IMR-90 (cell line): ENCODE measurements around the gene OGFOD2. TPM values are rescaled to one million over a fixed set of nuclear protein-coding genes. Genes with fewer than 3 reads are reported as not detected.

ENCODE experiments used
- ATAC-seq: fragments of 200-7000 bp; cut with Tn5 transposase; 2 replicates; pipeline ENCODE4 v1.9.1; 2020; ENCODE audit warnings: low read depth, mild to moderate bottlenecking, moderate library complexity
- BruUV-seq: library from RNA; stranded (reverse); fragments of 400-500 nt; replicated peaks from 2 replicates; lab custom pipeline; 2021; lab: Mats Ljungman, UMichigan
- CTCF ChIA-PET: fragments of 300-600 bp; formaldehyde crosslinking; extraction: SDS; loops from one replicate; lab custom pipeline; 2021; ENCODE audit warnings: antibody characterized with exemption; lab: Yijun Ruan, JAX
- POLR2A ChIA-PET: fragments of 300-600 bp; sonication (Branson Sonifier 250); formaldehyde crosslinking; loops from one replicate; lab custom pipeline; 2022; ENCODE audit warnings: antibody characterized with exemption; ENCODE audit not compliant: unreplicated experiment; lab: Charles Lee
- DNase-seq: peaks from one replicate; pipeline ENCODE4 v3.0.0; 2013
- H2AFZ ChIP-seq: replicated peaks from 2 replicates; pipeline ENCODE3; 2013; ENCODE audit warnings: low read length, mild to moderate bottlenecking; ENCODE audit not compliant: poor library complexity
- H2AK5ac ChIP-seq: 2 replicates; pipeline ENCODE4 v1.6.1; 2013; ENCODE audit warnings: low read depth, low read length, inconsistent platforms
- H2AK9ac ChIP-seq: replicated peaks from 2 replicates; pipeline ENCODE3; 2013; ENCODE audit warnings: mild to moderate bottlenecking, low read depth, low read length, moderate library complexity; ENCODE audit not compliant: poor library complexity
- H2BK120ac ChIP-seq: 2 replicates; pipeline ENCODE4 v1.6.1; 2013; ENCODE audit warnings: low read depth, low read length, inconsistent platforms
- H2BK15ac ChIP-seq: 3 replicates; pipeline ENCODE4 v1.6.1; 2013; ENCODE audit warnings: low read depth, low read length, inconsistent platforms
- H2BK20ac ChIP-seq: 2 replicates; pipeline ENCODE4 v1.6.1; 2013; ENCODE audit warnings: low read depth, mild to moderate bottlenecking, inconsistent platforms, low read length, moderate library complexity
- H2BK5ac ChIP-seq: 2 replicates; pipeline ENCODE4 v1.6.1; 2013; ENCODE audit warnings: mild to moderate bottlenecking, low read depth, low read length, inconsistent platforms; ENCODE audit not compliant: poor library complexity, severe bottlenecking
- H3K14ac ChIP-seq: replicated peaks from 2 replicates; pipeline ENCODE4 v1.6.1; 2013; ENCODE audit warnings: low read depth, low read length, inconsistent platforms
- H3K18ac ChIP-seq: 2 replicates; pipeline ENCODE4 v1.6.1; 2013; ENCODE audit warnings: low read depth, low read length, control low read depth
- H3K23ac ChIP-seq: 2 replicates; pipeline ENCODE4 v1.6.1; 2013; ENCODE audit warnings: low read depth, low read length, inconsistent platforms
- H3K27ac ChIP-seq: 2 replicates; pipeline ENCODE4 v1.5.1; 2013; ENCODE audit warnings: mild to moderate bottlenecking, control low read depth, low read length; ENCODE audit not compliant: insufficient read depth
- H3K27me3 ChIP-seq: 2 replicates; pipeline ENCODE4 v1.6.1; 2013; ENCODE audit warnings: low read length; ENCODE audit not compliant: control insufficient read depth, insufficient read depth
- H3K36me3 ChIP-seq: 2 replicates; pipeline ENCODE4 v1.6.1; 2013; ENCODE audit warnings: low read length, mixed read lengths; ENCODE audit not compliant: control insufficient read depth, insufficient read depth
- H3K4ac ChIP-seq: 2 replicates; pipeline ENCODE4 v1.6.1; 2013; ENCODE audit warnings: low read depth, low read length, inconsistent platforms
- H3K4me1 ChIP-seq: 2 replicates; pipeline ENCODE4 v1.6.1; 2013; ENCODE audit warnings: low read length, mixed read lengths; ENCODE audit not compliant: control insufficient read depth, insufficient read depth
- H3K4me2 ChIP-seq: 2 replicates; pipeline ENCODE4 v1.6.1; 2013; ENCODE audit warnings: low read depth, mild to moderate bottlenecking, control low read depth, low read length, moderate library complexity
- H3K4me3 ChIP-seq: 2 replicates; pipeline ENCODE4 v1.5.1; 2013; ENCODE audit warnings: low read depth, mild to moderate bottlenecking, control low read depth, low read length, moderate library complexity; ENCODE audit not compliant: insufficient read depth
- H3K56ac ChIP-seq: 2 replicates; pipeline ENCODE4 v1.6.1; 2013; ENCODE audit warnings: low read length, inconsistent platforms; ENCODE audit not compliant: insufficient read depth; ENCODE audit errors: extremely low read depth
- H3K79me1 ChIP-seq, 2 experiments: 2 replicates each; pipeline ENCODE4 v1.6.1; 2013; ENCODE audit warnings: low read length in 2 of 2, inconsistent platforms in 1 of 2, low read depth in 1 of 2
- H3K9ac ChIP-seq: 2 replicates; pipeline ENCODE4 v1.6.1; 2013; ENCODE audit warnings: low read depth, low read length, control low read depth
- H3K9me1 ChIP-seq: 2 replicates; pipeline ENCODE4 v1.6.1; 2013; ENCODE audit warnings: low read length, inconsistent platforms; ENCODE audit not compliant: insufficient read depth
- H3K9me3 ChIP-seq: 2 replicates; pipeline ENCODE4 v1.6.1; 2013; ENCODE audit warnings: low read length; ENCODE audit not compliant: control insufficient read depth, insufficient read depth
- H4K20me1 ChIP-seq: 2 replicates; pipeline ENCODE4 v1.6.1; 2013; ENCODE audit warnings: low read length, inconsistent platforms; ENCODE audit not compliant: insufficient read depth
- H4K5ac ChIP-seq: 2 replicates; pipeline ENCODE4 v1.6.1; 2013; ENCODE audit warnings: mild to moderate bottlenecking, low read depth, low read length, control low read depth
- H4K8ac ChIP-seq, 2 experiments: 2 replicates each; pipeline ENCODE4 v1.6.1; 2013; ENCODE audit warnings: low read depth in 2 of 2, low read length in 2 of 2, control low read depth in 1 of 2, inconsistent platforms in 1 of 2
- H4K91ac ChIP-seq: 2 replicates; pipeline ENCODE4 v1.6.1; 2013; ENCODE audit warnings: low read depth, low read length, inconsistent platforms; ENCODE audit not compliant: insufficient read depth
- MAZ ChIP-seq: IDR thresholded peaks from 2 replicates; pipeline ENCODE4 v1.6.1; 2012; ENCODE audit warnings: low read depth, mild to moderate bottlenecking, low read length, improper control_type of control experiment, moderate library complexity, borderline replicate concordance
- POLR2A ChIP-seq: IDR thresholded peaks from 2 replicates; pipeline ENCODE4 v1.6.1; 2012; ENCODE audit warnings: mild to moderate bottlenecking, low read depth, low read length
- SMC3 ChIP-seq: fragments of 150-350 bp; IDR thresholded peaks from 2 replicates; pipeline ENCODE4 v1.6.1; 2016; ENCODE audit warnings: low read depth, mild to moderate bottlenecking, antibody characterized with exemption, low read length, moderate library complexity
- WGBS, 2 experiments: methylation state at CpG; one replicate each; pipeline versions ENCODE4 v1.1.5 to v1.1.7; 2013; ENCODE audit warnings: missing lambda C conversion rate in 2 of 2; ENCODE audit not compliant: insufficient read length in 1 of 2; ENCODE audit errors: extremely low coverage in 2 of 2; 5-methylcytosine and 5-hydroxymethylcytosine counted together
- dilution Hi-C: fragments of 300-500 bp; cut with HindIII; formaldehyde crosslinking; loops from one replicate; pipeline ENCODE4 v1.14.3; 2018; ENCODE audit warnings: low sequenced_read_pairs; ENCODE audit not compliant: unreplicated experiment
- in situ Hi-C: fragments of 300-500 bp; cut with MboI; formaldehyde crosslinking; loops from 3 replicates; pipeline ENCODE4 v1.14.3; 2019; ENCODE audit warnings: low sequenced_read_pairs, inconsistent platforms, mixed read lengths
- intact Hi-C: fragments of 100-400 bp; cut with micrococcal nuclease; formaldehyde crosslinking; loops from 2 replicates; pipeline ENCODE4 v1.10.0; 2022
- polyA plus RNA-seq, 3 experiments: library from polyadenylated mRNA; depleted of rRNA; stranded (reverse); fragments of >200 nt; gene quantifications; 2 replicates each; pipeline ENCODE4 v1.2.3, GENCODE V29; 2012; ENCODE audit warnings: low replicate concordance in 1 of 3
- total RNA-seq: library from RNA; depleted of rRNA; stranded (reverse); fragments of >200 nt; gene quantifications from 2 replicates; pipeline ENCODE4 v1.2.3, GENCODE V29; 2012
- TF ChIP-seq, protein P1 (sequence below): fragments of 150-350 bp; IDR thresholded peaks from 2 replicates; pipeline ENCODE4 v1.6.1; 2016; ENCODE audit warnings: low read depth, mild to moderate bottlenecking, low read length, moderate library complexity, borderline replicate concordance
- TF ChIP-seq, protein P2 (sequence below): conservative IDR thresholded peaks from 2 replicates; pipeline ENCODE4 v1.5.1; 2012; ENCODE audit warnings: mild to moderate bottlenecking, low read depth, low read length, improper control_type of control experiment

The OGFOD2 gene
- total and polyA plus RNA-seq, 2 of the 4 experiments (the other 2 are of a cell fraction) = 4.3 to 18.2 TPM

DNA sequence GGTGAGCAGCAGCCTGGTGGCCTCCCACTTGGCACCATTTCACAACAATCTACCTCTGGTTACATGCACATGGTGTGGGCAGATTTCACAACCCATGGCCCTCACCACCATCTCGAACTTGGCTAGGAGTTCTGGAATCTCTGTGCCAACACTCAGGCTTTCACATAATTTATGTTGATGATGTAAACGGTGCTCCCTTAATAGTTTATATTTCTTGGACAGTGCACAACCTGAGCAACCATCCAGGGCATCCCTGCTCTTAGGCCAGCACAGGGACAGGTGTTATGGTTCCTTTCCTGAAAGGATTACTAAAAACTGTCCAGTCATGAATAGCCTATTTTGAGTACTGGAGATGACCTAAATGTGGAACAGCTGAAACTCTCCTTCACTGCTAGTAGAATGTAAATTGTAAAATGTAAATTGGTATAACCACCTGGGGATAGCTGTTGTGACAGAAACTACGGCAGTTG lies 37.4 kb upstream of the OGFOD2 start:
- Histone ChIP-seq H3K4me3 (no peak overlapping the region), H3K56ac (no peak overlapping the region), H4K8ac (no peak overlapping the region), H2AK5ac (no peak overlapping the region), H2BK15ac (no peak overlapping the region), H3K4me1 (no peaks in the 10 kb centered on the region), H4K91ac (no peak overlapping the region), H3K9me1 (peaks cover 16% of the 10 kb centered on the region), H4K5ac (no peak overlapping the region), H3K4ac (no peak overlapping the region), H3K36me3 (no peaks in the 10 kb centered on the region; the same call in 1 of the 2 replicates), H2AFZ (no peak overlapping the region), H3K27ac (no peak overlapping the region), H3K23ac (no peak overlapping the region), H3K14ac (no peak overlapping the region), H3K9ac (no peak overlapping the region), H3K4me2 (no peak overlapping the region), H3K27me3 (no peaks in the 10 kb centered on the region), H3K79me1 (no peaks in the 10 kb centered on the region), H4K20me1 (no peaks in the 10 kb centered on the region), H3K9me3 (no peaks in the 10 kb centered on the region), H2BK120ac (no peak overlapping the region), H2AK9ac (no peak overlapping the region), H2BK5ac (no peak overlapping the region), H2BK20ac (no peak overlapping the region), H3K18ac (no peak overlapping the region)
- ChIA-PET CTCF (no interaction called here), POLR2A (no interaction called here)
- TF ChIP-seq, protein P1, sequence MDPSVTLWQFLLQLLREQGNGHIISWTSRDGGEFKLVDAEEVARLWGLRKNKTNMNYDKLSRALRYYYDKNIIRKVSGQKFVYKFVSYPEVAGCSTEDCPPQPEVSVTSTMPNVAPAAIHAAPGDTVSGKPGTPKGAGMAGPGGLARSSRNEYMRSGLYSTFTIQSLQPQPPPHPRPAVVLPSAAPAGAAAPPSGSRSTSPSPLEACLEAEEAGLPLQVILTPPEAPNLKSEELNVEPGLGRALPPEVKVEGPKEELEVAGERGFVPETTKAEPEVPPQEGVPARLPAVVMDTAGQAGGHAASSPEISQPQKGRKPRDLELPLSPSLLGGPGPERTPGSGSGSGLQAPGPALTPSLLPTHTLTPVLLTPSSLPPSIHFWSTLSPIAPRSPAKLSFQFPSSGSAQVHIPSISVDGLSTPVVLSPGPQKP = no peak
- TF ChIP-seq SMC3 (no peak), MAZ (no peak), POLR2A (no peak)
- TF ChIP-seq, protein P2, sequence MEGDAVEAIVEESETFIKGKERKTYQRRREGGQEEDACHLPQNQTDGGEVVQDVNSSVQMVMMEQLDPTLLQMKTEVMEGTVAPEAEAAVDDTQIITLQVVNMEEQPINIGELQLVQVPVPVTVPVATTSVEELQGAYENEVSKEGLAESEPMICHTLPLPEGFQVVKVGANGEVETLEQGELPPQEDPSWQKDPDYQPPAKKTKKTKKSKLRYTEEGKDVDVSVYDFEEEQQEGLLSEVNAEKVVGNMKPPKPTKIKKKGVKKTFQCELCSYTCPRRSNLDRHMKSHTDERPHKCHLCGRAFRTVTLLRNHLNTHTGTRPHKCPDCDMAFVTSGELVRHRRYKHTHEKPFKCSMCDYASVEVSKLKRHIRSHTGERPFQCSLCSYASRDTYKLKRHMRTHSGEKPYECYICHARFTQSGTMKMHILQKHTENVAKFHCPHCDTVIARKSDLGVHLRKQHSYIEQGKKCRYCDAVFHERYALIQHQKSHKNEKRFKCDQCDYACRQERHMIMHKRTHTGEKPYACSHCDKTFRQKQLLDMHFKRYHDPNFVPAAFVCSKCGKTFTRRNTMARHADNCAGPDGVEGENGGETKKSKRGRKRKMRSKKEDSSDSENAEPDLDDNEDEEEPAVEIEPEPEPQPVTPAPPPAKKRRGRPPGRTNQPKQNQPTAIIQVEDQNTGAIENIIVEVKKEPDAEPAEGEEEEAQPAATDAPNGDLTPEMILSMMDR = no peak
- intact Hi-C loops = no loop called here
- no TSS peak for BruUV-seq
- no CpG with 5 or more reads among the region's 3 CpGs for WGBS, 2 experiments
- dilution Hi-C loops = no loop called here
- DNase-seq (no peak), ATAC-seq (no peak)
- in situ Hi-C loops = no loop called here
